ENCODE data around the gene NBPF14. TPM values are rescaled to one million over a fixed set of nuclear protein-coding genes. Genes with fewer than 3 reads are reported as not detected.

Gene NBPF14
- total RNA-seq, 1 donor from 2014 or later = 31.5 TPM

Other genes starting within 250 kb of the NBPF14 start
- gene PPIAL4G, start 112.7 kb downstream of the NBPF14 start, total RNA-seq (ENCODE audit: insufficient read depth, low replicate concordance) = 10.4 TPM
- gene NUDT4B, start 152.8 kb upstream of the NBPF14 start, total RNA-seq (ENCODE audit: insufficient read depth, low replicate concordance) = 25.3 TPM
- 147 TPM for gene PDE4DIP, start 248.4 kb upstream of the NBPF14 start, total RNA-seq (ENCODE audit: insufficient read depth, low replicate concordance)

Data from umbilical cord (tissue), 1 donor.